Islet precursor cell (in vitro differentiated cells): Measurements from ENCODE around the gene ALX1.
"Not testable (repeated sequence)": the region's sequence is repeated elsewhere in the genome, so short reads cannot be mapped to it uniquely, and the experiment has no call there.

Source experiments
- DNase-seq: peaks from one replicate; pipeline ENCODE4 v3.0.0-alpha.2; 2018

ALX1 gene

DNA sequence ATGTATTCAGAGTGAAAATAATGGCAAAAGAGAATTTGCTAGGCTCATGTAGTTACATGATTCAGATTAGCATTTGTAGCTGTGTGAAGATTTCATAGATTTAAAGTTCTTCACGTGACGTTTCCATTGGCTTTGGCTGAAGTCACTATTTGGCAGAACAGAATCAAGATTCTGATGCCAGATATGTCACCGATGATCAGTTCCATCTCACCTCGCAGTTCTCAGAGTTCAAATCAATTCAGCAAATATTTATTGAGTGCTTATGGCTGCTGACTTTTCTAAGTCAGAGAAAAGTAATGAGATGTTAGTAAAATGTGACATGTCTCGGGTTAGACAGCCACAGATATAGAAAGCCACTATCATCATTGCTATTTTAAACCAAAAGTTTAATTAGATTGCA lies 28.4 kb downstream of the ALX1 start:
- DNase-seq, result no peak

DNA sequence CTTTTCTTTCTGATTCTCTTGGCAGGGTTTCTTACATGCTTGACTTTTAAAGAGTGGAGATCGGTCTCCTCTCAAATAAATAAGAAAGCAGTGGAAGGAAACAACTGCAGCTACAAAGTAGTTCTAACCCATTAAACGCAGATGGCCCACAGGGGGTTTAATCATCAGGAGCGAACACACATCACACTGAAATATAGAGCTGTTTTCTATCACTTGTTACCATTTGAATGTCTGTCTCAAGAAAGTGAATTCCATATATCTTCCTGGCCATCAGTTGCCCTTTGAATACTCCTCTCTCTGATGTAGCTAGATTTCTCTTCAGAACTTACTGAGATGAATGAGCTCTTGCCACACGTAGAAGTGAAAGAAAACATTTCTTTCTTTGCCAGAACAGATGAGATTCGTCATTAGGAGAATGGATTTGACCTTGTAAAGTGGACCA lies 29.1 kb downstream of the ALX1 start:
- DNase-seq, result no peak

DNA sequence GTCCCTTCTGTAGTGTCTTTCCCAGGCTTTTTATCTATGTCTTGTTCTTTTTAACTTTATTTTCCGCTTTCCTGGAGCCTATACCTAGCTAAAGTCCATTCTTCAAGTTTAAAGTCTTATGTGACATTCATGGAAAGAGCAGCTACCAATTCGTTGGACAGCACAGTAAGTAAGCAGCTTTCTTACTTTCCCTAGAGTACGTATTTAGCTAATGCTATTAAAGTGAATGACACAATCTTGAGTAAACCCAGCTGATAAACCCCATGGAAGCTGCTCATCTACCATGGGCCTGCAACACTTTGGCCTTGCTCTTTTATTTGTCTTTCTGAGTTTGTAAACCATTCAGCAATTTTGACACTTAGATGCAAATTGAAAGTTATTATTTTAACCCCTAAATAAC lies 30.0 kb downstream of the ALX1 start:
- DNase-seq, result no peak

DNA sequence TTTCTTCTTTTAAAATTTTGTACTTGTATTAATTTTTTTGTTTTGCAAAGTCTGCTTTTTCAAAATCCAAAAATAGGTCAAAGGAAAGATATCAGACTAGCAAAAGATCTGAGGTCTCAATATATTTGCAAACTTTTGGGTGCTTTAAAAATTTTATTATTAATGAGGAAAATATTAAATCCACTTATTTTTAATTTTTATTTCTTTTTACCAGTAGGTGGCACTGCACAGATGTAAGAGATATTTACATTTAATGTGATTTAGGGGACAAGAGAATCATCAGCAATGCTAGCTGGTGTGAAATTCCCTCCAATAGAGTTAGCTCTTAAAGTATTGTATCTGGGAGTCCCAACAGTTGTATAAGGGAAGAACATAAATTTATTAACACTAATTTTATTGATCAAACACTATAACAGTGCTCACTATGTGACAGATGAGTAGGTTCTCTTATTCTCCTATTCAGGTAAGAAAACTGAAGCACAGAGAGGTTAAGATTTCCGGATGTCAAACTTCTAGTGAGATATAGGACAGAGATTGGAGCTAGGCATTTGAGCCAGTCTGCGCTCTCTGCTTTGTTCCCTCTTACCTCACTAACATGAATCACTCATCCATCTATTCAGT lies 30.5 kb downstream of the ALX1 start:
- no peak for DNase-seq

DNA sequence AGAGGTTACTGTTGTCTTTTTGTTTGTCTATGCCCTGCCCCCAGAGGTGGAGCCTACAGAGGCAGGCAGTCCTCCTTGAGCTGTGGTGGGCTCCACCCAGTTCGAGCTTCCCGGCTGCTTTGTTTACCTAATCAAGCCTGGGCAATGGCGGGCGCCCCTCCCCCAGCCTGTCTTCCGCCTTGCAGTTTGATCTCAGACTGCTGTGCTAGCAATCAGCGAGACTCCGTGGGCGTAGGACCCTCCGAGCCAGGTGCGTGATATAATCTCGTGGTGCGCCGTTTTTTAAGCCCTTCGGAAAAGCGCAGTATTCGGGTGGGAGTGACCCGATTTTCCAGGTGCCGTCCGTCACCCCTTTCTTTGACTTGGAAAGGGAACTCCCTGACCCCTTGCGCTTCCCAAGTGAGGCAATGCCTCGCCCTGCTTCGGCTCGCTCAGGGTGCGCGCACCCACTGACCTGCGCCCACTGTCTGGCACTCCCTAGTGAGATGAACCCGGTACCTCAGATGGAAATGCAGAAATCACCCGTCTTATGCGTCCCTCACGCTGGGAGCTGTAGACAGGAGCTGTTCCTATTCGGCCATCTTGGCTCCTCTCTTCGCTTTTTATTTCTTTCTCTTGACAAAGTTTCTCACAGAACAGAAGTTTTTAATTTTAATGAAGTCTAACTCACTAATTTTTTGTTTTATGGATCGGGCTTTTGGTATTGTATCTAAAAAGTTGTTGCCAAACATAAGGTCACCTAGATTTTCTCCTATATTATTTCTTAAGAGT lies 38.0 kb downstream of the ALX1 start:
- DNase-seq, result not testable (repeated sequence)

DNA sequence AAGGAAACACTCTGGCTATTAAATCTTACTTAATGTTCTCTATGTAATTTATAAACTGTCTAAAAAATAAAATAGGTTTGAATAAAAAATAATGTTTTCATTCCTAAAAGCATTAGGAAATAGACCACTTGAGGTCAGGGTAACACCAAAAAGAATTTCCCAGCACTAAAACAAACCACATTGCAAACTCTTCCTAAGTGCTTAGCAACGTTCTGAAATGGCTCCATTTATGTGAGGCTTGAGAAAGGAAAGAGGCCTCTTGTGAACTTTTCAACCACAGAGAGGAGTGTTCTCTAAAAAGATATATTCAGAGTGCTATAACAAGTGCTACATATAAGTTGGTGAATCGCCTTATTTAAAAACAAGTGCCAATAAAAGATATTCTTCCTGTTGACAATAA lies 42.7 kb downstream of the ALX1 start:
- DNase-seq, result no peak

DNA sequence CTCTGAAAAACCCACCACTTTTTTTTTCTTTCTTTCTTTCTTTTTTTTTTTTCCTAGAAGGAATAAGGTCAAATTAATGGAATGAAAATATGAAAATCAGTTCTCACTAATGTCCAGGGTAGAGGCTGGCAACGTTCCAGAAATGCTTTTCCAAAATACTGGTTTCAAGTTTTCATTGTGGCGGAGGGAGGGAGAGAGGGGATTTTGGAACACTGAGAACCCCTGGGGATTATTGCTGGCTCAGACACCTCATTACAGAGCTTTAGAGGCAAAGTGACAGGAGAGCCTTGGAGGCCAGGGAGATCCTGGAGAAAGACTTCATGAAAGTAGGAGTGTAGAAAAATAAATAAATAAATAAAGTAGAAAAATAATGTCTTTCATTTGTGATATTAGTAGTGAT lies 45.4 kb downstream of the ALX1 start:
- no peak for DNase-seq

DNA sequence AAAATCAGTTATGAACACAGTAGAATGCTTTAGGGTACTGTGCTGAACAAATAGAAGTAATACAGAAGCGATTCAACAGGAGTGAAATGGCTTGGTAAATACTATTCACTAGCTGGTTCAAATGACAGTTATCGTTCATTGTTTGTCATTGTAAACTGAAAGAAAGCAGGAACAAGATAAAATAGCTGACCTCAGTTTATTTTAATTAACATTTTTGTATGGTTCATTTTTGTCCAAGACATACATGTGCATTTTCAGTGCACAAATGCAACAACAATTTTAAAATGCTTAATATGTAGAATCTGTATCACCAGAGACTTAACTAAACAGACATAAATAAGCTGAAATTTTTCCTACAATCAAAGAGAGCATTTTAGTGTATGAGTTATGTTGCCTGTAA lies 49.9 kb downstream of the ALX1 start:
- DNase-seq, result no peak

DNA sequence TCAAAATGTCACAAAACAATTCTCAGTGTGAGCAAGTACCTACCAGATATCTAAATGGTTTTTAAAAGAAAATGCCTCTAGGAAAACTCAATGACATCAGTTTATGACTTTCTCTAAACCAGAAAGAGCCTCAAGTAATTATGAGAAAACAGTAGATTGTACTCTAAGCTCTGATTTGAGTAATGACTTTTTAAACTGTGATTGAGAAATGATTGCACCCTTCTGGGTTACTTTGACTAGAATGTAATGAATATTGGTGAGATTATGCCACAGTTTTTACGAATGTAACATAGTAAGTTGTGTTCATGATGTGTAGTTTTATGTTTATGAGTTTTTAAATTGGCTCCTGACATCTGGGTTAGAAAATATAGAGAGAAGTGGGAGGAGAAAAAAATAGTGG lies 68.8 kb downstream of the ALX1 start:
- DNase-seq, result no peak

DNA sequence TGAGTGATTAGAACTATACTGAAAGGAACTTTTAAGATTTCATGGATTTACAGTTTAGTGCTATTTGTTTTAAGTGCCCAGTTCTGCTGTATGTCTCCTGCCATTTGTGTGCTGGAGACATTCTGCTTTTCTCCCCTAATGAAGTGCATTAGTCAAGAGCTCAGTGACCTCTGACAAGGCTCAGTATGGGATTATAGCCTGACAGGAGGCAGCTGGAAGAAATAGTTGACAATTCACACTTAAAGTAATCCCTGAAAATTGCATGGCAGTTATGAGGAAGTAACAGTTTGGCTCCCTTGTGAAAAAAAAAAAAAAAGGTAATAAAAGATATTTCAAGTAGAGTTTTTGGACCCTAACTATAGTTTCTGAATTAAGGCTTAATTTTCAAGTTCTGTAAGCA lies 70.3 kb downstream of the ALX1 start:
- DNase-seq, result no peak
